H1 (cell line): Measurements from ENCODE around the gene RBMX. TPM values are rescaled to one million over a fixed set of nuclear protein-coding genes. Genes with fewer than 3 reads are reported as not detected.
A peak's percentile ranks its signal among the peaks of the same experiment; 100 is the strongest.

ENCODE experiments used
- CTCF ChIA-PET: fragments of 300-600 bp; sonication (Branson Sonifier 250); formaldehyde crosslinking; loops from one replicate; lab custom pipeline; 2021; ENCODE audit not compliant: partially characterized antibody; lab: Charles Lee
- POLR2A ChIA-PET: fragments of 300-600 bp; sonication (Branson Sonifier 250); formaldehyde crosslinking; loops from one replicate; lab custom pipeline; 2021; ENCODE audit warnings: inconsistent platforms; ENCODE audit not compliant: partially characterized antibody; lab: Charles Lee
- DNase-seq, 2 experiments: peaks; one replicate each; pipeline versions ENCODE4 v3.0.0 to v3.0.0-alpha.2; 2010 to 2022; ENCODE audit warnings: low spot score in 2 of 2, low read depth in 1 of 2, mixed read lengths in 1 of 2
- FAIRE-seq: peaks from 2 replicates; lab custom pipeline; 2011; peaks lifted over from hg19 to GRCh38; lab: Jason Lieb, UNC
- H2AFZ ChIP-seq: 2 replicates; pipeline ENCODE4 v1.8.1; 2012; ENCODE audit warnings: low read length, inconsistent platforms
- H2AK5ac ChIP-seq: 2 replicates; pipeline ENCODE4 v1.6.1; 2013; ENCODE audit warnings: low read depth, low read length
- H2BK120ac ChIP-seq: replicated peaks from 2 replicates; pipeline ENCODE3; 2013; ENCODE audit warnings: low read depth, low read length, inconsistent platforms
- H2BK12ac ChIP-seq: 2 replicates; pipeline ENCODE4 v1.6.1; 2013; ENCODE audit warnings: low read depth, low read length
- H2BK15ac ChIP-seq: 2 replicates; pipeline ENCODE4 v1.6.1; 2013; ENCODE audit warnings: low read length
- H2BK20ac ChIP-seq: 2 replicates; pipeline ENCODE4 v1.6.1; 2013; ENCODE audit warnings: low read length
- H2BK5ac ChIP-seq: 2 replicates; pipeline ENCODE4 v1.6.1; 2013; ENCODE audit warnings: low read depth, low read length
- H3K14ac ChIP-seq: 2 replicates; pipeline ENCODE4 v1.6.1; 2013; ENCODE audit warnings: inconsistent platforms; ENCODE audit not compliant: insufficient read length
- H3K18ac ChIP-seq: 2 replicates; pipeline ENCODE4 v1.6.1; 2013; ENCODE audit warnings: low read length; ENCODE audit errors: extremely low read depth
- H3K23ac ChIP-seq: 2 replicates; pipeline ENCODE4 v1.6.1; 2013; ENCODE audit warnings: inconsistent platforms; ENCODE audit not compliant: insufficient read length
- H3K23me2 ChIP-seq: 2 replicates; pipeline ENCODE4 v1.6.1; 2013; ENCODE audit warnings: low read depth, low read length
- H3K27ac ChIP-seq: 2 replicates; pipeline ENCODE4 v1.6.1; 2011; ENCODE audit warnings: low read depth, low read length, inconsistent platforms
- H3K27me3 ChIP-seq, 4 experiments: replicated peaks in 1 of 4; 1 replicate in 1 of 4; 2 replicates in 3 of 4; pipeline versions ENCODE4 v1.6.1 to v1.8.1; 2011 to 2013; ENCODE audit warnings: low read length in 3 of 4, mild to moderate bottlenecking in 3 of 4, inconsistent platforms in 2 of 4, mixed read lengths in 2 of 4, moderate library complexity in 1 of 4; ENCODE audit not compliant: control insufficient read depth in 3 of 4, insufficient read depth in 3 of 4; ENCODE audit errors: extremely low read depth in 1 of 4
- H3K36me3 ChIP-seq, 4 experiments: 2 replicates each; pipeline versions ENCODE4 v1.6.1 to v1.8.1; 2011 to 2013; ENCODE audit warnings: mild to moderate bottlenecking in 4 of 4, low read length in 3 of 4, moderate library complexity in 2 of 4, control low read depth in 1 of 4, inconsistent platforms in 1 of 4; ENCODE audit not compliant: insufficient read depth in 4 of 4, control insufficient read depth in 2 of 4
- H3K4ac ChIP-seq: replicated peaks from 2 replicates; pipeline ENCODE3; 2013; ENCODE audit warnings: low read length, low read depth, mixed read lengths, inconsistent platforms; ENCODE audit not compliant: insufficient read length
- H3K4me1 ChIP-seq, 4 experiments: replicated peaks in 1 of 4; 1 replicate in 1 of 4; 2 replicates in 3 of 4; pipeline versions ENCODE4 v1.6.1 to v1.8.1; 2011 to 2013; ENCODE audit warnings: low read length in 3 of 4, inconsistent platforms in 2 of 4, mixed read lengths in 1 of 4; ENCODE audit not compliant: insufficient read depth in 4 of 4, control insufficient read depth in 3 of 4
- H3K4me2 ChIP-seq, 2 experiments: 2 replicates each; pipeline versions ENCODE4 v1.6.1 to v1.8.1; 2011 to 2013; ENCODE audit warnings: low read depth in 2 of 2, low read length in 2 of 2, control low read depth in 1 of 2, inconsistent platforms in 1 of 2, mild to moderate bottlenecking in 1 of 2; ENCODE audit not compliant: insufficient read depth in 1 of 2
- H3K4me3 ChIP-seq, 4 experiments: fragments of 200-600, 300-600 bp in 1 of 4; sonication (generic), shearing (Covaris generic), sonication (Bioruptor Twin) in 1 of 4; 2 replicates each; pipeline versions ENCODE4 v1.5.1 to v1.8.1; 2011 to 2016; ENCODE audit warnings: low read length in 4 of 4, low read depth in 3 of 4, control low read depth in 2 of 4, inconsistent platforms in 2 of 4, mild to moderate bottlenecking in 2 of 4, mixed read lengths in 1 of 4, moderate library complexity in 1 of 4; ENCODE audit not compliant: insufficient read depth in 2 of 4; ENCODE audit errors: extremely low read depth in 1 of 4
- H3K56ac ChIP-seq: replicated peaks from 2 replicates; pipeline ENCODE3; 2013; ENCODE audit warnings: low read depth, mild to moderate bottlenecking, mixed read lengths, low read length, inconsistent platforms; ENCODE audit not compliant: insufficient read length
- H3K79me1 ChIP-seq: 2 replicates; pipeline ENCODE4 v1.6.1; 2013; ENCODE audit warnings: low read depth, low read length, control low read depth
- H3K79me2 ChIP-seq, 2 experiments: 2 replicates each; pipeline versions ENCODE4 v1.6.1 to v1.8.1; 2012 to 2013; ENCODE audit warnings: low read length in 2 of 2, mild to moderate bottlenecking in 2 of 2, inconsistent platforms in 1 of 2; ENCODE audit not compliant: insufficient read depth in 2 of 2, control insufficient read depth in 1 of 2
- H3K9ac ChIP-seq, 4 experiments: replicated peaks in 1 of 4; 1 replicate in 1 of 4; 2 replicates in 3 of 4; pipeline versions ENCODE4 v1.6.1 to v1.8.1; 2011 to 2013; ENCODE audit warnings: low read depth in 3 of 4, low read length in 3 of 4, control low read depth in 2 of 4, mild to moderate bottlenecking in 2 of 4, moderate library complexity in 2 of 4, inconsistent platforms in 1 of 4; ENCODE audit errors: extremely low read depth in 1 of 4
- H3K9me3 ChIP-seq, 2 experiments: 2 replicates each; pipeline versions ENCODE4 v1.6.1 to v1.8.1; 2012 to 2013; ENCODE audit warnings: mild to moderate bottlenecking in 2 of 2, moderate library complexity in 2 of 2, control low read depth in 1 of 2, inconsistent platforms in 1 of 2, low read depth in 1 of 2, low read length in 1 of 2, mixed read lengths in 1 of 2; ENCODE audit not compliant: insufficient read depth in 2 of 2
- H4K20me1 ChIP-seq, 2 experiments: replicated peaks in 1 of 2; 2 replicates each; pipeline versions ENCODE3 to v1.8.1; 2011 to 2013; ENCODE audit warnings: inconsistent platforms in 2 of 2, low read length in 2 of 2, mild to moderate bottlenecking in 1 of 2; ENCODE audit not compliant: insufficient read depth in 2 of 2, control insufficient read depth in 1 of 2
- H4K5ac ChIP-seq: 2 replicates; pipeline ENCODE4 v1.6.1; 2013; ENCODE audit warnings: low read length, low read depth, mixed read lengths, inconsistent platforms; ENCODE audit not compliant: insufficient read length
- H4K8ac ChIP-seq: 2 replicates; pipeline ENCODE4 v1.8.0; 2013; ENCODE audit warnings: mild to moderate bottlenecking, moderate library complexity, low read length, inconsistent platforms; ENCODE audit not compliant: insufficient read depth; ENCODE audit errors: extremely low read depth
- H4K91ac ChIP-seq: replicated peaks from 2 replicates; pipeline ENCODE3; 2013; ENCODE audit warnings: low read length, mixed read lengths, inconsistent platforms; ENCODE audit not compliant: insufficient read length
- KDM4A ChIP-seq: IDR thresholded peaks from one replicate; pipeline ENCODE4 v1.7.1; 2012; ENCODE audit warnings: low read depth, mild to moderate bottlenecking, moderate library complexity, low read length, inconsistent platforms; ENCODE audit not compliant: severe bottlenecking
- NRF1 ChIP-seq: IDR thresholded peaks from 2 replicates; pipeline ENCODE4 v1.6.1; 2011; ENCODE audit warnings: mild to moderate bottlenecking, low read depth, low read length, improper control_type of control experiment
- SAP30 ChIP-seq: fragments of 300-600 bp; sonication (generic); IDR thresholded peaks from 2 replicates; pipeline ENCODE4 v1.7.1; 2012; ENCODE audit warnings: low read length, moderate library complexity, mild to moderate bottlenecking, inconsistent platforms; ENCODE audit not compliant: insufficient read depth, insufficient replicate concordance
- SIN3A ChIP-seq, 2 experiments: IDR thresholded peaks in 1 of 2; conservative IDR thresholded peaks in 1 of 2; 2 replicates each; pipeline ENCODE4 v1.6.1; 2011 to 2012; ENCODE audit warnings: low read length in 2 of 2, improper control_type of control experiment in 1 of 2, low read depth in 1 of 2, mild to moderate bottlenecking in 1 of 2
- SP2 ChIP-seq: IDR thresholded peaks from 2 replicates; pipeline ENCODE4 v1.6.1; 2012; ENCODE audit warnings: mild to moderate bottlenecking, low read length, inconsistent platforms
- YY1 ChIP-seq: IDR thresholded peaks from 2 replicates; pipeline ENCODE4 v1.6.1; 2011; ENCODE audit warnings: low read depth, mild to moderate bottlenecking, low read length
- WGBS, 2 experiments: shearing (Covaris generic) in 1 of 2; methylation state at CpG; one replicate each; pipeline versions ENCODE4 v1.1.6 to v1.1.7; 2013 to 2015; ENCODE audit warnings: low lambda C conversion rate in 2 of 2, mixed read lengths in 2 of 2, inconsistent platforms in 1 of 2, low coverage in 1 of 2, missing lambda C conversion rate in 1 of 2; ENCODE audit not compliant: insufficient replicate concordance in 2 of 2, insufficient coverage in 1 of 2, insufficient read length in 1 of 2; ENCODE audit errors: extremely low coverage in 1 of 2, missing lambda C conversion rate in 1 of 2; 5-methylcytosine and 5-hydroxymethylcytosine counted together
- polyA plus RNA-seq, 7 experiments: library from polyadenylated mRNA; depleted of rRNA in 3 of 7; stranded (reverse) in 5 of 7; unstranded in 2 of 7; fragments of >200 nt in 5 of 7; fragments of 200-250 nt in 2 of 7; gene quantifications; 1 replicate in 5 of 7; 2 replicates in 1 of 7; 4 replicates in 1 of 7; pipeline versions ENCODE4 v1.2.1 to v1.2.3, GENCODE V29; 2011 to 2013; ENCODE audit warnings: missing spikeins in 2 of 7, mixed read lengths in 2 of 7
- total RNA-seq: library from RNA; stranded (reverse); fragmentation: NEBNext Ultra II Directional; extraction: Animal tissue kit (Norgen Biotek cat#: 25700); gene quantifications from 2 replicates; pipeline ENCODE4 v1.2.1, GENCODE V29; 2021

The RBMX gene
- total and polyA plus RNA-seq, 2 of the 8 experiments (the other 6 are each of a cell fraction or from before 2014, with no cell fraction given), result 213 to 476 TPM

DNA sequence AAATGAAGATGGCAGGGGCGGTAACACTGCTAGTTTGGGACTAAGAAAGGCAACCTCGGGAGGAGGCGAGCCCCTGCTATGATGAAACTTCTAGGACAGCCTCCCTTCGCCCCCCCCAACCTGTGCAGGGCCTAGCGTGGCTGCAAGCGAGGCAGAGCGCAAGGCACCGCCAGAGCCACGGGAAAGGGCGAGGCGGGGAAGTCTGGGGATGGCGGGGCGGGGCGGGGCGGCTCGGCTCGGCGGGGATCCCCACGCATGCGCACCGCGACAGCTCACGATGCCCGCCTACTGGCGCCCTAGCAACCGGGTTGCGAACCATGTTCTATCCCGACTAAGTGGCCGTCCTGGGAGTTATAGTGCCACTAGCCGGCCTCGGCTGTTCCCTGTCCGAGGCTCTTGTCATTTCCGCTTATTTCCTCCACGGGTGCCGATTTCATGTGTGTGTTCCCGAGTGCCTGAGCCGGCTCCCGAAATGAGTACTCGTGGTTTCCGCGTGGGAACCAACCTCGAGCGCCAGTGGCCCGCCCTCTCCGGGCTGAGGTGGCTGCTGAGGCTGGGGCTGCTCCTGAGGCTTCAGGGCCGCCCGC is 28.7 kb upstream of the RBMX start:
- Histone ChIP-seq H3K27ac (no peak overlapping the region; the same call in 1 of the 2 replicates), H4K20me1 (no peaks in the 10 kb centered on the region), H3K18ac (peak overlapping the region; percentile 32; the same call in 1 of the 2 replicates), H2BK20ac (no peak overlapping the region), H3K56ac (peak overlapping the region; percentile 3), H3K9me3 (no peaks in the 10 kb centered on the region), H2BK15ac (no peak overlapping the region), H3K14ac (no peak overlapping the region), H3K4me2 (peak overlapping the region; percentile 72 to 83), H2BK5ac (peak overlapping the region; percentile 73; the same call in 1 of the 2 replicates), H3K9ac (peak overlapping the region in 2 of 4 experiments; percentile 58 to 77; a peak in 6 of 7 replicates), H3K23ac (no peak overlapping the region), H3K27me3 (no peaks in the 10 kb centered on the region), H4K8ac (peak overlapping the region; percentile 39), H4K5ac (no peak overlapping the region), H3K4me3 (peak overlapping the region; percentile 79 to 95 (median 89)), H3K36me3 (no peaks in the 10 kb centered on the region), H2AK5ac (no peak overlapping the region), H4K91ac (no peak overlapping the region), H2BK12ac (no peak overlapping the region), H2BK120ac (no peak overlapping the region), H2AFZ (peak overlapping the region; percentile 81; the same call in 1 of the 2 replicates), H3K23me2 (peaks cover 3% of the 10 kb centered on the region; the same call in 1 of the 2 replicates), H3K79me1 (no peaks in the 10 kb centered on the region), H3K79me2 (no peaks in the 10 kb centered on the region), H3K4me1 (no peaks in the 10 kb centered on the region; a peak in 1 of 7 replicates), H3K4ac (no peak overlapping the region)
- 3% methylated on average over 15 of the region's 47 CpGs; no CpG with 5 or more reads in 1 of the 2 experiments for WGBS, 2 experiments
- DNase-seq (peak; percentile 33 to 67), FAIRE-seq (no peak)
- ChIA-PET POLR2A (interaction anchor here (0.6 to 4.6 kb wide), 7 partner anchors 10 to 141 kb away, joined by 3 to 46 read pairs (median 4); partner anchors contain the start of gene RBMX), CTCF (no interaction called here)
- peak; percentile 23 for TF ChIP-seq KDM4A
- TF ChIP-seq YY1, result 0 out of 2 replicates have a peak, but pooled peaks have one; percentile 29
- TF ChIP-seq NRF1, result peak; percentile 61
- TF ChIP-seq SIN3A (conservative IDR thresholded peaks at IDR 0.05 in 1 of 2, IDR thresholded peaks at IDR 0.05 in 1 of 2; ENCODE audit: low read depth in 1 of 2, low read length in 2 of 2), result 0 out of 4 replicates have a peak, but pooled peaks of 1 of the 2 experiments have one; percentile 8
- TF ChIP-seq SAP30, result peak; percentile 27
- TF ChIP-seq SP2, result no peak
